AG09309 (cell line): ENCODE measurements around the gene M1AP.

Experiments used
- DNase-seq: peaks from one replicate; pipeline ENCODE4 v3.0.0-alpha.2; 2010; ENCODE audit warnings: low read depth
- H3K4me3 ChIP-seq: 2 replicates; pipeline ENCODE4 v1.5.1; 2011; ENCODE audit warnings: mild to moderate bottlenecking, low read depth, low read length, moderate library complexity; ENCODE audit not compliant: control insufficient read depth
- CTCF ChIP-seq: IDR thresholded peaks from 2 replicates; pipeline ENCODE4 v1.5.1; 2011; ENCODE audit warnings: mild to moderate bottlenecking, low read depth, low read length, inconsistent platforms; ENCODE audit not compliant: insufficient read depth, control insufficient read depth; ENCODE audit errors: missing control alignments

M1AP gene

GRCh38 chr2:74603282-74604000 lies 44.7 kb downstream of the M1AP start:
- H3K4me3 ChIP-seq, result no peak overlapping the region
- no peak for DNase-seq
- no peak for TF ChIP-seq CTCF

DNA sequence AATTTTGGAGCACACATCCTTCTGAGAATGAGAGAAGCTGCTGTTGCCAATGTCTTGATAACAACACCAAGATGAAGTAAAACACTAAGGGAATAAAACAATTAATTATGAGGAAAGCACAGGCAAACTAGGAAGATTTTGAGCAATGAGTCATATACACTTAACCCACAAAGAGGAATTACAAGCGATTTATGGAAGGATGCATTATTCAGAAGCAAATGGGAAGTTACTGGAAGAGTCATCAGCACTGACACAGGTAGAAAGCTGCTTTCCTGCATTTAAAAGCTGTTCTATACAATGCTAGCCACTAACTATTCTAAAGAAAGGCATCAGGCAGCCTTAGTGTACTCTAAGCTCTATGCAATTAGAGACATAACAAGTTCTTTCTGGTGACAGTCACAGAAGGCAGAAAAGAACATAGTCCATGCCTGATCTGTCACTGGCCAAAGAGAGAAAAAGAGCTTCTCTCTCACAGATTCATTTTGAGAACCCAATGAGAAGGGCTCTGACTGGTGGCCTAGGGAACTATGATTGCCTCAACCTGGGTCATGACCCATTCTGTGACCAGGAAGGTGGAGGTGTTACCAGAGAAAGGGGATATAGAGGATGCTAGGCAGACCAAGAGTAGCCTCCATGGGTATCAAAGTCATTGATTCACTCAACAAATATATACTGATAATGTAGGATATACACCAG lies 45.4 kb downstream of the M1AP start:
- peak; percentile 63 for DNase-seq
- no peak overlapping the region for H3K4me3 ChIP-seq
- no peak for TF ChIP-seq CTCF

DNA sequence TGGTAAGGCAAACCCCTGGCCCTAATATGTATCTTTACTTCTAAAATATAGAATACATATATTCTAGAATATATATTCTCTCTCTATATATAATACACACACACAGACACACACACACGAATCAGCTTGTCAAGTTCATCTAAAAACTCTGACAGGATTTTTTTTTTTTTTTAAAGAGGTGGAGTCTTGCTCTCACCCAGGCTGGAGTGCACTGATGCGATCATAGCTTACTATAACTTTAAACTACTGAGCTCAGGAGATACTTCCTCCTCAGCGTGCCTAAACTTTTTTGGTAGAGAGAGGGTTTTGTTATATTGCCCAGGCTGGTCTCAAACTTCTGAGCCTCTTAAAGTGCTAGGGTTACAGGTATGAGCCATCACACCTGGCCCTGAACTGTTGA lies 48.5 kb downstream of the M1AP start:
- DNase-seq, result no peak
- no peak overlapping the region for H3K4me3 ChIP-seq
- TF ChIP-seq CTCF, result no peak

DNA sequence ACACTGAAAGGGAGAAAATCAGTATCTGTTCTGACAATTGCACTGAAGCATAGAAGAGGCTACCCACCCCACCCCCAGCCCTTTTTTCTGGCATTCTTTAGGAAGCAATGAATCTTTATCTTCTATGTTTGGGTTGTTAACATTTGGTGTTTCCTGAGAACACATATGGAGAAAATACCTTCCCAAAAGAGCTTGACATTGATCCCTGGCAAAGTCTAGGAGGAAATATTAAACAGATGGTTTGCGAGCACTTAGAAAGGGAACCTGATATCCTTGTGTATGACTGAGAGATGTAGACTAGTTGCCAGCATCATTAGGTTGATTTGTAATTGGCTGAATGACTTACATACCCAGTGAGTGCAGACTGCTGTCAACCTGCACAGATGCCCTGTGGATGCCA lies 50.7 kb downstream of the M1AP start:
- no peak for TF ChIP-seq CTCF
- no peak overlapping the region for H3K4me3 ChIP-seq
- DNase-seq, result no peak

DNA sequence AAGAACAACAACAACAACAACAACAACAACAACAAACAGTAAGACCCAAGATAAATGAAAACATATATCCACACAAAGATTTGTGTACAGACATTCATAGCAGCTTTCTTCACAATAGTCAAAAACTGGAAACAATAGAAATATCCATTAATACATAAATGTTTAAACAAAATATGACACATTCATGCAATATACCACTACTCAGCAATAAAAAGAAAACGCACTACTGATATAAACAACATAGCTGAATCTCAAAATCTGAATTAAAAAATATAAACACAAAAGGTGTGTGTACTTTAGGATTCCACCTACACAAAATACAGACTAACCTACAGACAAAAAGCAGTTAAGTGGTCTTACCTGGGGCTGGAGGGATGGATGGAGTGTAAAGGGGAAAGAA lies 51.5 kb downstream of the M1AP start:
- TF ChIP-seq CTCF, result no peak
- H3K4me3 ChIP-seq, result no peak overlapping the region
- DNase-seq, result no peak

GRCh38 chr2:74593826-74594772 lies 54.0 kb downstream of the M1AP start:
- no peak for DNase-seq
- no peak overlapping the region for H3K4me3 ChIP-seq
- no peak for TF ChIP-seq CTCF
